ENCODE measurements around the gene TBC1D16.

Gene TBC1D16

DNA sequence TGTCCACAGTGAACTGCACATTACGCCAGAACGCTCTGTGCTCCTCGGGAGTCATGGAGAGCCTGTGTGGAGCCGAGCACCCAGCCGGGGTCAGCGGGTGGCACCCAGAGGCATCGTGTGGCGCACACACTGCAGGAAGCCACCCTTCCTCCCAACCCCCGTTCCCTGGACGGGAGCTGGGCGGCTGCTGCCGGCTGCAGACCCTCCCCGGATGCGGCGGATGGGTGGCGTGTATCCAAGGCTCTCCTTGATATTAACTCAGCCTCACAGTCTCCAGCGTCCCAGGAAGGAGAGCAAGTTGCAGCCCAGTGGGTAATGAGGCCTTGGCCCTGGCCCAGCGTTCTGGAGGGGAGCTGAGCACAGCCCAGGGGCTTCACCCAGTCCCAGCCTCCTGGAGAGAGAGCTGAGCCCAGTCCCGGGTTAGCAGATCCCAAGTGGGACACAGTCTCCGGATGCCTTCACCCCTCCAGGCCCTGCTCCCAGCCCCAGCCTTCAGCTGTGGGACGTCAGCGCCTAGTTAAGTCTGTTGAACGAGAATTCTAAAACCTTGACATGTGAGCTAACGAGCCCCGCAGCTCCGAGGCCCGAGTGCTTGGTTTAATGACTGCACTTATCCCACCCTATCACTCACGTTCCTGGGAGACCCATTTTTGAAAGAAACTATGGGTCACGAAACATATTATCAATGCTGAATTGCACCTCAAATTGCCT, 86.6 kb downstream of the TBC1D16 start:
- DNase-seq: no peak

- DNase-seq: no peak
Measured at GRCh38 chr17:79948406-79948944, 87.2 kb downstream of the TBC1D16 start.

DNA sequence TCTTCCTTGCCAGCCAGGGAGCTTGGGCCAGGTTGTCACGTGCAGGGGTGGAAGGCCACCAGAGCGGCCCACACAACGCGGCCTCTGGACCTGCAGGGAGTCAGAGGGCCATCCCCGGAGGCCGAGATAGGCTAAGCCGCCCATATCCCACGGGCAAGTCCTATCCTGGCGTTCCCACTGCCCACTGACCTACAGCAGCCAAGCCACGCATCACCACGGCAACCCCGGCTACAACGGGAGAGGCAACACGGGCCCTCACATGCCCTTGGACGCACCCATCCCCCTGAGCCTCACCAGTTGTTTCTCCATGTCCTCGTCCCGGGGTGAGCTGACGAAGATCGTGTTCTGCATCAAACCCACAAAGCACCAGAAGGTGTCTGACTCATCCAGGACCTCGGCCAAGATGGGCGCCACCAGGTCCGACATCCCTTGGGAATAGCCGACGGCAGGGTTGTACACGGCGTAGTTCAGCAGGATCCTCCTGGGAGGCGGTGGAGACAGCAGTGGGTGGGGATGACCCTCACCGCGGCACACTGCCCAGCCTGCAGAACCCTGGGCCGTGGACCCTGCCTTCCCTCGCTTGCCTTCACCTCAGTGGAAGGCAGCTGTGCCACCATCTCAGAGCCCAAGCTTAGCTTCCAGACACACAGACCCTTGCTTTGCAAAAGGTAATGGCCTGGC, 88.2 kb downstream of the TBC1D16 start:
- no peak for DNase-seq

- DNase-seq: no peak
Measured at GRCh38 chr17:79946352-79947231, 89.1 kb downstream of the TBC1D16 start.

- DNase-seq: no peak
Measured at GRCh38 chr17:79945591-79946255, 89.9 kb downstream of the TBC1D16 start.

- DNase-seq: no peak
Measured at GRCh38 chr17:79944821-79945391, 90.8 kb downstream of the TBC1D16 start.

GRCh38 chr17:79944251-79944812, 91.3 kb downstream of the TBC1D16 start:
- no peak for DNase-seq

GRCh38 chr17:79943347-79944241, 92.1 kb downstream of the TBC1D16 start:
- no peak for DNase-seq

GRCh38 chr17:79942591-79943346, 92.9 kb downstream of the TBC1D16 start:
- DNase-seq: no peak

DNA sequence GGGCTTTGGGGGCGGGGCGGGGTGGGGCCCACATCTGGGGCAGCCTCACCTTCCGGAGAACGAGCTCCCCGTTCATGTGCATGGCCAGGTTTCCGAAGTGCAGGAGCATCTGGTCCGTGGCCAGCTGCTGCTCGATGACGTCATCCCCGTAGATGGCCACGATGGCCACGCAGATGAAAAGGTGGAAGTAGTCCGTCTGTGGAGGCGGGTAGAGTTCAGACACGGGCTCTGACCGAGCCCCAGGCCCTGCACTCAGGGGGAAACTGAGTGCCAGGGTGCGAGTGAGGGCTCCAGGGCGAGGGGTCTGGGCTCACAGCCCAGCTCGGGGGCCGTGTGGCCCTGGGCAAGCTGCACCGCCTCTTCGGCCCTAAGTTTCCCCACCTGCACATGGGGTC, 93.7 kb downstream of the TBC1D16 start:
- DNase-seq: no peak

DNA sequence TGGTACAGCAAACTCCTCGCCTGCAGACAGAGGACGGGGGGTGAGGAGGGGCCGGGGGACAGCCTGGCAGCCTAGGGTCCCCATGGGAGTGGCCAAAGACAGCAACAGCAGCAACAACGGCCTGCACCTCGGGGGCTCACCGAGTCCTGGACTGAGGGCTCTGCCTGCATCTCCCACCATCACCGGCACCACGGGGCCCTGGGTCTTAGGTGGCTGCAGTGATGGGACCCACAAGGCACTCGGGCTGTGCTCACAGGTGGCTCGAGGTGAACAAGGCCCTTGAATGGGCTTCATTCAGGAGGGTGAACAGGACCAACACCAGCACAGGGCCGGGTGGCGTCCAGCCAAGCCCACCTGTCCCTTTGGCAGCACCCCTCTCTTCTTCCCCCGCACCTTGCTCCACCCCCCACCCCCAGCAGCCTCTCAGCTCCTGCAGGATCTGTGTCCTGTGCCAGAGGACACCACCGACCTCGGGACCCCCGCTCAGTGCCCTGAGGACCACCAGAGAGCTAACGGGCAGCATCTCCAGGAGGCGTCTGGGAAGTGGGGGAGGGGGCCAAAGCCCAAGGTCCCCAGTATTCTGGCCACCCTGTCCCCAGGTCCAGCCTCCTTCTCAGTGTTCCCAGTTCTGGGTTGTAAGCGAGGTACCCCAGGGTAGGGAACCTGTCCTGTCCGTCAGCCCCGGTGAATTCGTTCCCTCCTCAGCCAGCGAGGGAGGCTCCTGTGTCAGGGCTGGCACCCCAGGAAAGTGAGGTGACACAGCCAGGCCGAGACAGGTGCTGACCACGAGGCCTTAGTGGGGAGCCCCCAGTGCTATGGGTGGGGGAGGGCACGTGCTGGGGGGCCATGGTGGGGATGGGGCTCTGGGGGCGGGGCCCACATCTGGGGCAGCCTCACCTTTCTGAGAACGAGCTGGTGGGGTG, 94.3 kb downstream of the TBC1D16 start:
- DNase-seq: no peak

DNA sequence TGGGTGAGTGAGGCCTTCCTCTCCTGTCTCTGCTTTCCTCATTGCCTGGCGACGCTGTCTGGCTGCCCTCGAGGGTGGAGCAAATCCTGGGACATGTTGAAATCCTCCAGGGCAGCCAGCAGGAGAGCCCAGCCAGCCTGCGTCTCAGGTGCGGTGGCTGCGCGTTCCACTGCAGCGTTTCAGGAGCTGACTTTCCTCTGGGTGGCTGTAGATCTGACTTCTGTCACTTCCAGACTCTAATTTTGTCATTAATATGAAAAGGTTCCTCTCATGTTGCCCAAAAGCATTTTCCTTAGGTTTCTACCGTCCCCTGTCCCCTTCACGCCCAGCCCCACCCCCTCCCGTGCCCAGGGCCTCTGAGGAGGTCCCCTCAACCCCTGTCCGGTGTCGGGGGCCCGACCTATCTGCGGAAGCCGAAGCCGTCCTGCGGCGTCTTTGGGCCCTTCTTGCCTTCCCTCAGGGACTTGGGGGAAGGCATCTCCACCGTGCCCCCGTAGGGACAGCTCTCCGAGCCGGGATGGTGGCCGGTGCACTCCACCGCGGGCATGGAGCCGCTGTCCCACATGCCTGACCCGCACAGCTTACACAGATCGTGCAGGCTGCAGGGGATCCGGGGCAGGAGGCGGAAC, 95.1 kb downstream of the TBC1D16 start:
- no peak for DNase-seq

DNA sequence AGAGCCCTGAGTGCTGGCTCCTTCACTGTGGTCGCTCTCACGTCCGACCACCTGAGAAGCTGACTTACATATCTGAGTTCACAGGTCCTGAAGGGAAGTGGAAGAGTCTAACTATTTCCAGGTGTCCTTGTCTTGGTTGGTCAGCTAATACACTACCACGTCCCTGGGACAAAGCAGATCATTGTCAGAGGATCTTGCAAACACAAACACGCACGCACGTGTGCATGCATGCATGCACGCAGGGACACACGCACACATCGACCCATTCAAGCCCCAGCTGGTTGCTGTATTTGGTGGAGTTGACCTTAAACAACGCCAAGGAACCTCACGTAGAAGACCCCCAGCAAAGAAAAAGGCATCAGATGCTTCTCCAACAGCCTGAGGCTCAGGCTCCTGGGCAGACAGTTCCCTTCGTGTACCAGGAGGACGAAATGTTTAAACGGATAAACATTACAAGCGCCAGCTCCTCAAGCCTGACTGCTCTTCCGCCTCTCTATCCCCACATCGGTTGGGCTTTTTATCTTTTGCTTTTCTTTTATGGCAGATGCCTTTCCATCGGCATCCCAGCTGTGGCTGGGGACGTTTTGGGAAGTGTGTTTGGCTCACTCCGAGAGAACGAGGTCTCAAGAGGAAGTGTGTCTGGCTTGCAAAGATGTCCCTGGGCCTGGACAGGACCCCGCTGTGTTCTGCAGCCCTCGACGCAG, 95.8 kb downstream of the TBC1D16 start:
- no peak for DNase-seq

DNA sequence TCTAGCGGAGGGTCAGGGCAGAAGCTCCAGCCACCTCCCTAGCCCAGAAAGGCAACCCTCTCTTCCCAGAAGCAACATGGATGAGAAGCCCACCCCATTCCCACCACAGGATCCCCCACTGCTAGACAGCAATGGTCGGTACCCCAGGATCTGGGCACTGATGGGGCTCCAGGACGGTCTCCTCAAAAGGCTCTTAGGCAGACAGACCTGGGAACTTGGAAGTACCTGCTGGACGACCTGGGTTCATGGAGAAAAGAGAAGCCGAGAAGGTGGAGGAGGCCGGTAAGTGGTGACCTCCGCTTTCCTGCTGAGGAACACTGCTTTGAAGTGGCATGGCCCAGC, 96.6 kb downstream of the TBC1D16 start:
- no peak for DNase-seq

GRCh38 chr17:79938336-79939093, 97.2 kb downstream of the TBC1D16 start:
- no peak for DNase-seq

DNA sequence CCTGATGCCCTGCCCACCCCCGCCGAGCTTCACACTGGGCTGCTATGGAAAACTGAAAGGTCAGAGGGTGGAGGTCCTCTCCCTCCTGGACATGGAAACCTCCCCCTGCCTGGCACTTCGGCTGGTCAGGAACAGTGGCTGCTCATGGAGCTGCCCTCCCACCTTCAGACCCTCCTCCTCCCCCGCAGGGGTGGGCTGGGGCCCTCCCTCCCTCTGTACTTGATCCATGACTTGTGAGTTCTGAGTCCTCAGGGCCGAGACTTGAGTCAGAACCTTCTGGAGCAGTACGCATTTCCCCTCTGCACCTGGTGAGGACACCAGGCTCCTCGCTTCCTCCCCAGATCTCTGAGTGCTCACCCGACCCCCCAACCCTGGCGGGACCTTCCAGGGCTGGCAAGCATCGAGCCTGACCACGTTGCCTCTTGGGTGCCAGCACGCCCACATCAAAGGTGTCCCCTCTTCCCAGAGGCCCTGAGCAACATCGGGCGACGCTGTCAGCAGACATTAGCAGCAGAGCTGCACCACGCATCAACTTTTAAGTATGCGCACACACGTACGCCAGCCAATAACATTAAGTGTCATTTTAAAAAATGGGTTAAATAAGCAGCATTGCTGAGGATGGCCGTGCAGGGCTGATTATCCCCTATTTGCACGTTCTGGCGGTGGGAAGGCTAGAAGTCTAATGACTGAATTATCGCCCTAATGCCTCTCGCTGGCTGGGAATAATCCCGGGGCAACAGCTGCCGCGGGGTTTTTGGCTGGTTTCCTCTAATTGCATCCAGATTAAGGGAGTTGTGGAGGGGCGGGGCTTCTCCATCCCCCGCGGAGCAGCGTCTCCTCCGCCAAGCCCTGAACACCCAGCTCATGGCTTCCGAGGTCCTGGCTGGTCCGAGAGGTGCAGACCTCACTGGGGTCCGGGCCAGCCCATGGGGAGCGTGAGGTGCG, 98.0 kb downstream of the TBC1D16 start:
- DNase-seq: no peak

Measured in SHP77 treated with DMSO at 0.1 percent for 48 hours (cell line).